NCI-H526 treated with DMSO at 0.1 percent for 48 hours (cell line): ENCODE measurements around the gene TTC7B.

Source experiments
- DNase-seq: peaks from one replicate; lab custom pipeline; 2025; lab: John Stamatoyannopoulos, UW

TTC7B gene

GRCh38 chr14:90777358-90777757 is 38.9 kb downstream of the TTC7B start:
- no peak for DNase-seq

- no peak for DNase-seq
Observed at GRCh38 chr14:90775441-90775840, 40.8 kb downstream of the TTC7B start.

- DNase-seq, result no peak
Observed at GRCh38 chr14:90774316-90774715, 41.9 kb downstream of the TTC7B start.

- no peak for DNase-seq
Observed at GRCh38 chr14:90773705-90774104, 42.5 kb downstream of the TTC7B start.

GRCh38 chr14:90773196-90773486 is 43.1 kb downstream of the TTC7B start:
- DNase-seq, result no peak

- no peak for DNase-seq
Observed at GRCh38 chr14:90767899-90768298, 48.3 kb downstream of the TTC7B start.

GRCh38 chr14:90760591-90761316 is 55.5 kb downstream of the TTC7B start:
- peak; percentile 27 for DNase-seq

GRCh38 chr14:90760078-90760444 is 56.2 kb downstream of the TTC7B start:
- no peak for DNase-seq

- DNase-seq, result no peak
Observed at GRCh38 chr14:90759370-90760077, 56.7 kb downstream of the TTC7B start.

GRCh38 chr14:90758959-90759358 is 57.3 kb downstream of the TTC7B start:
- DNase-seq, result no peak

- DNase-seq, result peak; percentile 57
Observed at GRCh38 chr14:90758028-90758889, 58.0 kb downstream of the TTC7B start.

GRCh38 chr14:90757452-90757851 is 58.8 kb downstream of the TTC7B start:
- DNase-seq, result no peak

- no peak for DNase-seq
Observed at GRCh38 chr14:90756755-90757345, 59.4 kb downstream of the TTC7B start.

GRCh38 chr14:90755661-90756304 is 60.4 kb downstream of the TTC7B start:
- DNase-seq, result no peak

- DNase-seq, result no peak
Observed at GRCh38 chr14:90753456-90754005, 62.7 kb downstream of the TTC7B start.

- no peak for DNase-seq
Observed at GRCh38 chr14:90750701-90751100, 65.5 kb downstream of the TTC7B start.

GRCh38 chr14:90750191-90750590 is 66.0 kb downstream of the TTC7B start:
- no peak for DNase-seq

- no peak for DNase-seq
Observed at GRCh38 chr14:90747909-90748308, 68.3 kb downstream of the TTC7B start.

- no peak for DNase-seq
Observed at GRCh38 chr14:90743826-90744225, 72.4 kb downstream of the TTC7B start.

- DNase-seq, result no peak
Observed at GRCh38 chr14:90743425-90743824, 72.8 kb downstream of the TTC7B start.

GRCh38 chr14:90742729-90743128 is 73.5 kb downstream of the TTC7B start:
- no peak for DNase-seq

- no peak for DNase-seq
Observed at GRCh38 chr14:90742252-90742651, 74.0 kb downstream of the TTC7B start.
